HG02884 (cell line): Measurements from ENCODE around the gene BPIFB2.

Experiments used
- ATAC-seq: cut with Tn5 transposase; IDR thresholded peaks from one replicate; pipeline ENCODE4 v1.9.1; 2021; ENCODE audit warnings: mild to moderate bottlenecking, moderate library complexity; ENCODE audit not compliant: unreplicated experiment

Gene BPIFB2

DNA sequence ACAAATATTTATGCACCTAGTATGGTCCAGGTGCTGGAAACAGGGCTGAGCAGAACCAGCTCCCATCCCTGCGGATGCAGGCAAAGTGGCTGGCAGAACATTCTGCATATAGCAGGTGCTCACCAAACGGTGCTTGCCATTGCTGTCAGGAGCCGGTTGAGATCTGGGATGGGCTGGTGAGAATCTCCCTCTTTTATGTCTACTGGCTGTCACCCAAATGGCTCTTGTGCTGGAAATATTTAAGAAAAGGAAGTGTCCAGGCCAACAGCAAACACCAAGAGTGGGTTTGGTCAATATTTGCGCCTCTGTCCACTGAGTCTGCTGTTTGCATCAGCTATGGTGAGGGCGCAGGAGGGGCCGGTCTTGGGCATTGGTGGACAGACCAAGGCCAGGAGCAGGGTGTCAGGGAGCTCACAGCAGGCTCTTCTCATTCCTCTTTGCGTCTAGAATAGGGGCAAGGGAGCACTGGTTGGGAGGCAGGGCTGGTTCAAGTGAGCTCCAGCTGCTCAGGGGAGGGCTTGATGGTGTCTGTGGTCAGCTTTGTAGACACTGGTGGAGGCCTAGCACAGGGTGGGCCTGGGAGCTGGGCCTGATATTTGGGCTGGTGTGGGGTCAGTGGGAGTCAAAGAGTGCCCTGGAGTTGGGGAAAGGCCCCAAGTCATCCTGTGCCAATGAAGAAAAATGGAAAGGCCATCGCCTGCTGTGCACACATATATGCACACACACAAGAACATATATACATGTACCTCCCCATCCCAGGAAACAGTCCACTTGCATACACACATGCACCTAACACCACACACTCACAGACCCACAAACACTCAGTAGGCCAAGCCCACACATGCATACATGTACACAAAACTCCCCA lies 1.4 kb upstream of the BPIFB2 start:
- no peak for ATAC-seq

DNA sequence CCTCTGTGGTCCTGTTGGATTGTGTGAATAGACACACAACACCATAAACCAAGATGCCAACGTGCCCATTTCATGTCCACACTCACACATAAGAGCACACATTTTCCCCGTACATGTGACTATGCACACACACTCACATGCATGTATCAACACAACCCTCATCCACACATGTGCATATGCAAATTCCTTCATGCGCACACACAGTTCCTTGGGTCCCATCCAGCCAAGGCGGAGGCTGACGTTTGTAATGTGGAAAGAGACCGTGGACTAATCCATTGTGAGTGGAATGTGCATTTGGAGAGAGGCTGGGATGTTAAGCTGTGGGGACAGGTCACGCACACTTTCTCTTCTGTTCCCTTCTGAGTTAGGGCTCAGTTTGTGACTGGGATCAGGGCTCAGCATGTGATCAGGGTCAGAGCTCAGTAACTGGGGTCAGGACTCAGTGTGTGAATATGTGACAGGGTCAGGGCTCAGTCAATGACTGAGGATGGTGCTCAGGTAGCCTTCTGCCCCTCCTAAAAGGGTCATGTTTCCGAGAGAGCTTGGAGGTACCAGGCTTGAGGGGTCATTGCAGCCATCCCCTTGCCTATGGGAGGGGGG lies 628 bp upstream of the BPIFB2 start:
- ATAC-seq, result no peak

DNA sequence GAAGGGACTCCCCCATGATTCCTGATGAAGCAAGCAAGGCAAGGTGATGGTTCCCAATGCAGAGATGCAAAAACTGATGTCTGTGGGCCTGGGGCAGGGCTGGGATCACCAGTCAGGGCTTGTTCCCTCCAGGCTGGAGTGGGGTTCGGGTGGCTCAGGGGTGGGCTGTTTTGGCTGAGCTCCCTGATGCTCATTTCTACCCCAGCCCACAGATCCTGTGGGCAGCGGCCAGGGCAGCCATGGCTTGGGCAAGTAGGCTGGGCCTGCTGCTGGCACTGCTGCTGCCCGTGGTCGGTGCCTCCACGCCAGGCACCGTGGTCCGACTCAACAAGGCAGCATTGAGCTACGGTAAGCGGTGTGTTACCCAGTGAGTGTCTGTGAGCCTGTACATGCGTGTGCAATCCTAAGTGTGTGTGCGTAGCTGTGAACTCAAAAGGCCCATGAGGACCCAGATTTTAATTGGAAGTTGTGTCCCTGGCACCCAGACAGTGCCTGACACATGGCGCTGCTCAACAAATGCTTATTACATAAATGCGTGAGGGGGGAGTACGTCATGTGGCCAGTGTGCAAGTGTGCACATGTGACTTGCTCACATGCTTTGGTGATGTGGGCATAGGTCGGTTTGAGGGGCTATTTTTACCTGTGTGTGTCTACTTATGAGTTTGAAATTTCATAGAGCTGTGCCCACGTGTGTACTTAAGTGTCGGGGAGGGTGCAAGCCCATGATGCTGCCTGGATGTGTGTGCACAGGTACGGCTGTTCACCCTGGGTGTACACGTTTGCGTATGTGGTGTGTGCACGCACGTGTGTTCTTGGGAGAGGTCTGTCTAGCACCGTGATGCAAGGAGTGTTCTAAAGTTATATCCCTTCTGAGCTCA lies 1.1 kb downstream of the BPIFB2 start:
- no peak for ATAC-seq

DNA sequence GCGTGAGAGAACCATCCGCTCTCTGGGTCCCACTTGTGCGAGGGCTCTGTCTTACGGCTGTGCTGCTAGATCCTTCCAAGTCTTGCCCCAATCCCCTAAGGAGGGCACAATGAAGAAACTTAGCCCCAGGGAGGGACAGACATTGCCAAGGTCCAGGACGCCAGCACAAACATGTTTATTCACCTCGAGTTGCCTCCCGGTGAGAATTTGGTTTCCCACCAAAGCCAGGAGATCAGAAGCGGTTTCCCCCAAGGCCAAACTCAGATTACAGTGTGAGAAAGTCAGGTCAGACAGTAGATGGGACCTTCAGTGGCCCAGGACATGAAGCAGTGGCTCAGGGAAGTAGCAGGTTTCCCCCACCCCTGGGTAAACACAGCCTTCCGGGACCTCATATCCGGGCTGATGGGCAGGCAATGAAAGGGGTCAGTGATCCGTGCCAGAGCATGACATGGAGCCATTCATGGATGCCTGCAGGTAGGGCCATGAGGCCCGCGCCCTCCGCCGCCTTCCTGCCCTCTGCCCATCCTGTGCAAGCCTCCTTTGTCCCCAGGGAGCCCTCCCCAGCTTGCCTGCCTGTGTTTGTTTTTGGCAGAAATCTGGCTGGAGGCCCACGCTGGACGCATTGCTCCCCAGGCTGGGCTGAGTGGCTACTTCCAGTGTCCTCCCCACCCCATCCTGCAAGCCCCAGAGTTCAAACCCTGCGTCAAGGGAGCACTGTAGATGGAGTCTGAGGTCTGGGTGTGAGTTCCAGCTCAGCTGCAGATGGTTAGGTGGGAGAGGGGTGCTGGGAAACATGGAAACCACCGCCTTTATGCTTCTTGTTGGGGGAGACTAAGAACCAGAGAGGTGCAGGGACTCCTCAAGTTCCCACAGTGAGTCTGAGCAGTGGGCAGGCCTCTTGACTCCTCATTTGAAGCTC lies 2.0 kb downstream of the BPIFB2 start:
- ATAC-seq, result no peak

DNA sequence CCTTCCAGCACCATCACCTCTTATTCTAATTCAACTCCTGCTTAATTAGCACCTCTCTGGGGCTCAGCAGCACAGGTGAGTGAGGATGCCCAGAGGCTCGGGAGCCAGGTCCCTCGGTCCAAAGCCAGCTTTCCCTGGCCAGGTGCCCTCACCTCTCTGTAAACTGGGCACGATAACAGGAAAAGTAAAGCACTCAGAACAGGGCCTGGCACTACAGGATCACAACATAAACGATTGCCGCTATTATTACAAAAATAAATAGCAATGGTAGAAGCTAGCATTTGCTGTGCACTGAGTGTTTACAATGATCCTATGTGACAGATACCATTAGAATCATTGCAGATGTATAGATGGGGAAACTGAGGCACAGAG lies 2.6 kb downstream of the BPIFB2 start:
- no peak for ATAC-seq

DNA sequence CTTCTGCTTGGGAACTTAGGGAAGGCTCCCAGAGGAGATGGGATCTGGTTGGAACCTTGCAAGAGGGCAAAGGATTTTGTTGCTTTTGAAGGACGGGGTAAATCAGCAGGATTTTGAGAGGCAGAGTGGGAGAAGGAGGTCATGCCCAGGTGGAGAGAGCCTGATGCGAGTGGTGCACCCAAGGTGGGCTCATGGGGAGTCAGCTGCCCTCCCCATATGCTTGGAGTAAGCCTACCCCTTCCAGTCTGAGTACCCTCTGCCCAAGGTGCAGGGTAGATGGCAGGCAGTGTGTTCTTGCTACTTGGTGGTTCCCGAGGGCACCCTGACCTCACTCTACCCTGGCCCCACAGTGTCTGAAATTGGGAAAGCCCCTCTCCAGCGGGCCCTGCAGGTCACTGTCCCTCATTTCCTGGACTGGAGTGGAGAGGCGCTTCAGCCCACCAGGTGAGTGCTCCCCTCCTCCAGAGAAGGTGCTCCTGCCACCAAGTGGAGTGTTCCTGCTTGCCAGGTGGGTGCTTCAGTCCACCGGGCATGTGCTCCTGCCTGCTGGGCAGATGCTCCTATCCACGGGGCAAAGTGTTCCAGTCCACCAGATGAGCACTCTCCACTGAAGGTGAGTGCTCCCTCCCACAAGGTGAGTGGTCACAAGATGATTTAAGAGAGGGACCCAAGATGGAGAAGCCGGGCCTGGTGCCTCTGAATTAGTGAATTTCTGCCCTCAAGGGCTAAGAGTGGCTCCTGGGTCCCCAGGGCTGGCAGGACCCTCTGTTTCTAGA lies 3.4 kb downstream of the BPIFB2 start:
- no peak for ATAC-seq

DNA sequence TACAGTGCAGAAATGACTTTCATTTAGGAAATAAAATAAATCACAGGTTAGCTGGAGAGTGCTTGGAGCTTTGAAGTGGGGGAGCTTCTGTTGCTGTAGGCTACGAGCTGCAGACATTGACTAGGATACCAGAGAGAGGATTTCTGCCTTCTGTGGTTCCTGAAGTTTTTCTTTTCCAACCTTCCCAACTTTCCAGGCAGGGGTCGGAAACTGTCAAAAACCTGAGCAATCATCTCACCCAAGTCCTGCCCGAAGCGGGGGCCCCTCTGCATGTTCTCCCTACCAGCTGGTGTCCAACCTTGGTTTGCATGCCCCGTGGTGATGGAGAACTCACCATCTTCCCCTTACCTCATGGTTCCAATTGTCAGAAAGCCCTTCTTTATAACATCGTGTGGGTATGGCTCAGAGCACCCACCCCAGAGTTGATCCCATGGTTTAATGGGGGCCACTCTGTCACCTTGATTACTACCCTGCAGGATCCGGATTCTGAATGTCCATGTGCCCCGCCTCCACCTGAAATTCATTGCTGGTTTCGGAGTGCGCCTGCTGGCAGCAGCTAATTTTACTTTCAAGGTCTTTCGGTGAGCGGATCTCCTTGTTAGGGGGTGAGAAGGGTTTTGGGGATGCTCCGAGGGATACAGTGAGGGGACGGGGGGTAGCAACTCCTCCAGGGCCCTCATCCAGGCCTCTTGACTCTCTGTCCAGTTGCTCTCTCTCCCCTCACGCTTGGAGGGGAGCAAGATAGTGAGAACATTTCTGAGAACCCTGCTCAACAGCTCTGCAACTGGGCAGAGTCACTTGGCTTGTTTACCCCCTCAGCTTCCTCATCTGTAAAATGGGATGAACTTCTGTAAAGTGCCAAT lies 5.1 kb downstream of the BPIFB2 start:
- ATAC-seq, result no peak

DNA sequence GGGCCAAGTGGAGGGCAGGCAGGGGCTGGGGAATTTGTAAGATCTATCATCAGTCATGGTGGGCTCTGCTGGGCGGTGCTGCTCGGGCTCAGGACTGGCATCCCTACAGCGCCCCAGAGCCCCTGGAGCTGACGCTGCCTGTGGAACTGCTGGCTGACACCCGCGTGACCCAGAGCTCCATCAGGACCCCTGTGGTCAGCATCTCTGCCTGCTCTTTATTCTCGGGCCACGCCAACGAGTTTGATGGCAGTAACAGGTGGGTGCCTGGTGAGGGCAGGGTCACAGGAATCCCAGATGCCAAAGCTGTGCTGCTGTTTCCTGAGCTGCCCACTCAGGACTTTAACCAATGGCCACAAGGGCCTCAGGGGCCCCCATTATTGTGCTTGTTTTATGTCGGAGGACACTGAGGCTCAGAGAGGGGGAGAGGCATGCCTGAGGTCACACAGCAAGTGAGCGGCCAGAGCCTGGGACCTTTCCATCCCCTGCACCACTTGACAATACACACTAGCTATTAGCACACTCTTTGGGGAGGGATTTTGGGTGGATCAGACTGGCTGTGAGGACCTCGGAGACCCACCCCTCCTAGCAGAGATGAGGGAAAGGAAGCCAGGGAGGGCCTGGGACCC lies 6.3 kb downstream of the BPIFB2 start:
- ATAC-seq, result no peak

DNA sequence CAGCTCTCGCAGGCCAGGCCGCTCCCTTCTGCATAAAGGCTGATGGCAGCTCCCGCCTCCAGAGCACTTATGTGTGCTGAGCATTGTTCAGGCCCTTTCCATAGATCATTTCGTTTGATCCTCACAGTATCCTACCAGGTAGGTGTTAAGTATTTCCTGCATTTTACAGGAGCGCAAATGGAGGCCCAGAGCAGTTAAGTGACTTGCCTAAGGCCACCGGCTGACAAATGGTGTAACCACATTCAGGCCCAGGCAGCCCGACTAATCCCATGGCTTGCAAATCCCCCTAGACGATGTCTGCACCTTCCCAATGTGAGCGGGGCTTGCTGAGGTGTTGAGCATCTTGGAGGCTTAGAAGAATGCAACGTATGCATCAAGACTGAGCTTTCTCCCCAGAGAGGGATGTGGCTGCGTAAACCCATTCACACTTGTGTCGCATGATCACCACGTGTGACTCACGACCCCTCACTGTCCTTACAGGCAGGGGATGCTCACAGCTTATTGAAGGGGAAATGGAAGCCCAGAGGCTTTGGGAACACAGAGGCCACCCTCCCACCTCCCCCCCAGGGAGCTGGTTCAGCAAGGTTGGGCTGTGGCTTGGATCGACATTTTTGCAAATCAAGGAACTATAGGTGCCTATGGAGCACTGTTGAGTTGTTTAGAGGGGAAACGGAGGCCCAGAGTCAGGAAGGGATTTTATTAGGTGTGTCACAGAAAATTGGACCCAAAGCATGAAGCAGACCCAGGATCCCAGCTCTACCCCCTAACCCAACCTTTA lies 7.0 kb downstream of the BPIFB2 start:
- no peak for ATAC-seq

DNA sequence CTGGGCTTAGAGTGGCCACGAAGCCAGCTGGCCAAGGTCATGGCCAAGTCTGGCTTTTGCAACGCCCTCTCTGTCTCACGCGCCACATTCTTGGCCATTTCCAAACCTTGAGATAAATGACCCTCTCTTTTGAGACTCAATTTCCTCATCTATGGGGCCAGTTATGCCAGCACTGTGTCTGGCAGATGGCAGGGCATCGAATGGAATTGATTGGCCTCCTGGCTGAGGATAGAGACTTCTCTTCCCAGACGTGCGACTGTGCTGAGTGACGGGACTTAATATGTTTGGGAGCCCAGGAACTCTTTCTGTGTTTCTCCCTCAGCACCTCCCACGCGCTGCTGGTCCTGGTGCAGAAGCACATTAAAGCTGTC lies 7.6 kb downstream of the BPIFB2 start:
- no peak for ATAC-seq

DNA sequence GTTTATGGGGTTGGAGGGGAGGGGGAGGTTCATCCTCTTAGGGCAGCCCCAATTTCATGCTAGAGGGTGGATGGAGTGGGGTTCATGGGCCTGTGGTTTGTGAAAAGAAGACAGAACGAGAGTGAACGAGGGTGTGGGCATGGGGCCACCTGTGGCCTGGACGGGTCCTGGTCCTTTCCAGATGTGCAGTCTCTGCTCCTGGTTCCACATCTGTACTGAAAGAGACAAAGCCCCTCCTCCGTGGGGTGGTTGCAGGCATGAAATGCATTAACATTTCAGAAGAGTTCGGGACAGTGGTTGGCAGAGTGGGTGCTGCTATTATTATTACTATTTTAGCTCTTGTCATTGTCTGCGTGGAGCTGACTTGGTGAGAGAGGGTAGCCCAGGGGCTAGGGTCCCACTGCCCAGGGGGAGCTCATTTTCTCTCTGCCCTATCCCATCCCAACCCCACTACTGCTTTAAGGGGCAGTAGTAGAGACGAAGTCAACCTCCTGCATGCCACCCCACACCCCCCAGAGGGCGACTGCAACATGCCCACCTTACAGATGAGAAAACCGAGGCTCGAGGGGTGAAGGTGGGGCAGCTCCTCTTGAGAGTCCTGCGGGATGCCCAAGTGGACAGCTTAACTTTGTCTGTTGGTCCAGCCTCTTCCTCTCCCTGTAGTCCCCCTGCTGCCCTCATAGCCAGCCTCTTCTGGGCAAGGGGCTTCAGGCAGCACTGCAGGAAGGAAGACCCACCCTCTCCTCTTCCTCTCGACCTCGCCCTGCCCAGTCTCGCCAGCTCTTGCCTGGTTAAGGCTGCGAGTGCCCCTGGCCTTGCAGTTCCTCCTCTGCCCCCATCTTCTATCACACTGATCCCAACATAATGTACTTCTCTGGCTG lies 8.4 kb downstream of the BPIFB2 start:
- ATAC-seq, result no peak

DNA sequence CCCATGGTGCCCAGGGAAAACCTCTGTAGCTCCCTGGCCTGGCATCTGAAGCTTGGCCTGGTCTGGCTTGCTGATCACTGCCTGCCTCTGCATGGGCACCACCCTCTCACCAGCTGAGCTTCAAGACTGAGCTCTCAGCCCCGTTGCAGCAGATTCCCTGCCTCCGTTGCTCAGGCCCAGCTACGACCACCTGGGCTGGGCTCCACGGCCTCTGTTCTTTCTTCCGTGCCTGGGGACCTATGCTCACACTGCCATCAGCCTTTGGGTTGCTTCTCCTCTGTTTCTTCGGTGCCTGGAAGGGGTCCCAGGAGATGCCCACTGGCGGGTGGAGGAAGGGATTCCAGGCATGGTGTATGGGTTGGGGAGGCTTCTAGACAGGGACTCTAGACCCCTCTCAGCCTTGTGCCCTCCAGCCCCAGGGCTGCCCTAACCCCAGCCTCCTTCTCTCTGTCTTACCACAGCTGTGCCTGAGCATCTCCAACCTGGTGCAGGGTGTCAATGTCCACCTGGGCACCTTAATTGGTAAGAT lies 9.1 kb downstream of the BPIFB2 start:
- no peak for ATAC-seq

DNA sequence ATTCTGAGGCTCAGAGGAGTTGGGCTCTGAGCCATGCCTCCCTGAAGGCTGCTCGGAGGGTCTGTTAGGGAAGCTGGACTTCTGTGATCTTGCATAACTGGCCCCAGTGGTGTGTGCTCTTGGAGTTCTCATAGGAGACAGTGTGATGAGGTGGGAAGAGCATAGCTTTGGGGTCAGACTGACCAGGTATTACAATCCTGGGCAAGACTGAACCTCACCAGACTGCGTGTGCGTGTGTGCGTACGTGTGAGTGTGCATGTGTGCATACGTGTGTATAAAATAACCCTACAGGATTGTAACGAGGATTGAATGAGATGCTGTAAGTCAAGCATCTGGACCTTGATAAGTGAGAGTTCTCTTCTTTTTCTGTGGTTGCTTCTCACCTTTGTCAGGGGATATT lies 10.0 kb downstream of the BPIFB2 start:
- no peak for ATAC-seq

DNA sequence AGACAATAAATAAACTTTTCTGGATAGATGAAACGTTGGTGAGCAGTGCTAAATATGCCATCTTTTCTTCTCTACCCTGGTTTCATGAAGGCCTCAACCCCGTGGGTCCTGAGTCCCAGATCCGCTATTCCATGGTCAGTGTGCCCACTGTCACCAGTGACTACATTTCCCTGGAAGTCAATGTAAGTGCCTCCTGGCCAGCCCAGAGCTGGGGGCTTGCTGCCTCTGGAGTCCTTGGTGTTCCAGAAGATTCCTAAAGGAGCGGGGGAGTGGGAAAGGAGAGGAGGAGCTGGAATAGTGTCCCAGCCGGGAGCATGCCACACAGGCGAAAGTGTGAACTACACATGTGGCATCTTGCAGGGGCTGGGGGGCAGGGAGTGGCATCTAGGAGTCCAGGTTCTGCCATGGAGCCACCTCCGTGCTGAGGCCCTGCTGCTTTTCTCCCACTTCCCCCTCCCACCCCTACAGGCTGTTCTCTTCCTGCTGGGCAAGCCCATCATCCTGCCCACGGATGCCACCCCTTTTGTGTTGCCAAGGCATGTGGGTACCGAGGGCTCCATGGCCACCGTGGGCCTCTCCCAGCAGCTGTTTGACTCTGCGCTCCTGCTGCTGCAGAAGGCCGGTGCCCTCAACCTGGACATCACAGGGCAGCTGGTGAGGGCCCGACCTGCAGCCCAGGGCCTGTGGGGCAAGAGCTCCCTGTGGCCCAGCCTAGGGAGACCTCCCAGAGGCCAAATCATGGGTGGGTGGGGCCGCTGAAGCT lies 10.8 kb downstream of the BPIFB2 start:
- ATAC-seq, result no peak

DNA sequence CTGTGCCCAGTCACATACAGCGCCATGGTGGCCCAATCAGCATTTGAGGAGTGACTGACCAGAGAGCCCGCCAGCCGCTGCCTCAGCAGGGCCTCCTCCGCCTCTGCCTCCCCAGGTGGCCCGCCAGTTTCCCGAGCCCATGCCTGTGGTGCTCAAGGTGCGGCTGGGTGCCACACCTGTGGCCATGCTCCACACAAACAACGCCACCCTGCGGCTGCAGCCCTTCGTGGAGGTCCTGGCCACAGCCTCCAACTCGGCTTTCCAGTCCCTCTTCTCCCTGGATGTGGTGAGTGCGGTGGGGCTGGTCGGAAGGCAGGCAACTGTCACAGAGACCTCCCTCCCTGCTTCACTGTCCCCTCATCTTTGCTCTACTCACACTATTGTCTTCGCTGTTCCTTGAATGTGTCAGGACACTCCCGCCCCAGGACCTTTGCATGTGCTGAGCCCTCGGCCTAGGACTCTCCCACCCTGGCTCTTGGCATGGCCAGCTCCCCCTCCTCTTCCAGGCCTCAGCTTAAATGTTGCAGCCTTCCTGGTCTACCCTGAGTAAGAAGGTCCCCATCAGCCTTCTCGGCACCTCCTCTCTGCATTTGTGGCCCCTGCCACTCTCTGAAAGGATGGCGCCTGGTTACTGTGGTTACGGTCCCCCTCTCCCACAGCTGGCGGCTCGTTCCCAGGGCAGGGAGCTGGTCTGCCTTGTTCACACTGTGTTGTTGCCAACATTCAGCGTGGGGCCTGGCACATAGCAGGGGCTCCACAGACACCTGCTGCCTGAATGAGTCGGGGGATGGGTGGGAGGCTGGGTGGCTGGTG lies 12.2 kb downstream of the BPIFB2 start:
- ATAC-seq, result no peak
